Activated B cell treated with CpG ODN at 0.5 μM for 24 hours (primary cell): ENCODE measurements around the gene EXOC3L1. TPM values are rescaled to one million over a fixed set of nuclear protein-coding genes. Genes with fewer than 3 reads are reported as not detected.

ENCODE experiments used
- ATAC-seq: fragments of 200-7000 bp; cut with Tn5 transposase; one replicate; pipeline ENCODE4 v1.10.0; 2021; ENCODE audit warnings: low read depth, mild to moderate bottlenecking, moderate library complexity
- CTCF ChIA-PET: fragments of 350-600 bp; sonication (Branson Sonifier 250); formaldehyde crosslinking; loops from one replicate; lab custom pipeline; 2021; ENCODE audit warnings: antibody characterized with exemption; lab: Charles Lee
- POLR2A ChIA-PET: fragments of 350-600 bp; sonication (Branson Sonifier 250); formaldehyde crosslinking; loops from one replicate; lab custom pipeline; 2021; ENCODE audit warnings: antibody characterized with exemption; lab: Charles Lee
- DNase-seq: peaks from one replicate; pipeline ENCODE4 v3.0.0; 2022
- H3K27ac Mint-ChIP-seq: one replicate; pipeline ENCODE4 v1.8.0; 2020; ENCODE audit warnings: mixed read lengths
- H3K27me3 Mint-ChIP-seq: one replicate; pipeline ENCODE4 v1.8.0; 2021; ENCODE audit warnings: mixed read lengths
- H3K36me3 Mint-ChIP-seq: one replicate; pipeline ENCODE4 v1.8.0; 2021; ENCODE audit warnings: low read depth, mixed read lengths
- H3K4me1 Mint-ChIP-seq: one replicate; pipeline ENCODE4 v1.8.0; 2021; ENCODE audit warnings: mixed read lengths
- H3K4me3 Mint-ChIP-seq: one replicate; pipeline ENCODE4 v1.8.0; 2020; ENCODE audit warnings: mild to moderate bottlenecking, mixed read lengths
- H3K9me3 Mint-ChIP-seq: one replicate; pipeline ENCODE4 v1.8.0; 2020; ENCODE audit warnings: mixed read lengths
- intact Hi-C: fragments of 100-400 bp; cut with micrococcal nuclease; formaldehyde crosslinking; loops from one replicate; pipeline ENCODE4 v1.15.1; 2024
- total RNA-seq: library from RNA; stranded (reverse); gene quantifications from 2 replicates; pipeline ENCODE4 v1.2.3, GENCODE V29; 2022
- TF ChIP-seq, protein P1 (sequence below): fragments of 200-600 bp; IDR thresholded peaks from one replicate; pipeline ENCODE4 v1.8.0; 2022; ENCODE audit warnings: antibody characterized with exemption, mild to moderate bottlenecking

Gene EXOC3L1
- total RNA-seq, 1 donor from 2014 or later, result not detected

DNA sequence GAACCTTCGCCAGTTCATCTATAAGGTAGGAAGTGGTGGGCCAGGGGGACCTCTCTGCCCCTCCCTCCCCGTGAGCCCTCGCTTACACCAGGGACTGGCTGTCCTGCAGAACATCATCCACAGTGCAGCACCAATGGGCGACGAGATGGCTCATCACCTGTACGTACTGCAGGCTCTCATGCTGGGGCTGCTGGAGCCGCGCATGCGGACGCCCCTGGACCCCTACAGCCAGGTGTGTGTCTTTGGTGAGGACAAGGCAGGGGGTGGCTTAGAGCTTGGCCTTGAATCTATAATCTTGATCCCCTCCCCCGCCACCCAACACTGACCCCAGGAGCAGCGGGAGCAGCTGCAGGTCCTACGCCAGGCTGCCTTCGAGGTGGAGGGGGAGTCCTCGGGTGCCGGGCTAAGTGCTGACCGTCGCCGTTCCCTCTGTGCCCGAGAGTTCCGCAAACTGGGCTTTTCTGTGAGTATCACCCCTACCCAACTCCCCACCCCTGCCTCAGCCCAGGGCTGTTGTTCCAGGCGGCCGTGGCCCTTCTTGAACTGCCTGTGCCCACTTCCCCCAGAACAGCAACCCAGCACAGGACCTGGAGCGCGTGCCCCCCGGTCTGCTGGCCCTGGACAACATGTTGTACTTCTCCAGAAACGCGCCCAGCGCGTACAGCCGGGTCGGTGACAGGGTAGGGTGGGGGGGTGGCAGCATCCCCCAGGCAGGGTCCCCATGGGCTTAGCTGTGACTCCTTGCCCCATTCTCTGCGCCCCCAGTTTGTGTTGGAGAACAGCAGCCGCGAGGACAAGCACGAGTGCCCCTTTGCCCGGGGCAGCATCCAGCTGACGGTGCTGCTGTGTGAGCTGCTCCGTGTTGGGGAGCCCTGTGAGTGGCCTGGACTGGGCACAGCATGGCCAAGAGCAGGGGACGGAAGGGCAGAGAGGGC, 11.7 kb upstream of the EXOC3L1 start:
- CTCF ChIA-PET, result no interaction called here
- H3K36me3 Mint-ChIP-seq, result peaks cover 59% of the 10 kb centered on the region
- POLR2A ChIA-PET, result no interaction called here
- no peaks in the 10 kb centered on the region for H3K9me3 Mint-ChIP-seq
- H3K27me3 Mint-ChIP-seq, result no peaks in the 10 kb centered on the region
- ATAC-seq (no peak), DNase-seq (no peak)
- H3K4me1 Mint-ChIP-seq, result peaks cover 4% of the 10 kb centered on the region
- TF ChIP-seq, protein P1, sequence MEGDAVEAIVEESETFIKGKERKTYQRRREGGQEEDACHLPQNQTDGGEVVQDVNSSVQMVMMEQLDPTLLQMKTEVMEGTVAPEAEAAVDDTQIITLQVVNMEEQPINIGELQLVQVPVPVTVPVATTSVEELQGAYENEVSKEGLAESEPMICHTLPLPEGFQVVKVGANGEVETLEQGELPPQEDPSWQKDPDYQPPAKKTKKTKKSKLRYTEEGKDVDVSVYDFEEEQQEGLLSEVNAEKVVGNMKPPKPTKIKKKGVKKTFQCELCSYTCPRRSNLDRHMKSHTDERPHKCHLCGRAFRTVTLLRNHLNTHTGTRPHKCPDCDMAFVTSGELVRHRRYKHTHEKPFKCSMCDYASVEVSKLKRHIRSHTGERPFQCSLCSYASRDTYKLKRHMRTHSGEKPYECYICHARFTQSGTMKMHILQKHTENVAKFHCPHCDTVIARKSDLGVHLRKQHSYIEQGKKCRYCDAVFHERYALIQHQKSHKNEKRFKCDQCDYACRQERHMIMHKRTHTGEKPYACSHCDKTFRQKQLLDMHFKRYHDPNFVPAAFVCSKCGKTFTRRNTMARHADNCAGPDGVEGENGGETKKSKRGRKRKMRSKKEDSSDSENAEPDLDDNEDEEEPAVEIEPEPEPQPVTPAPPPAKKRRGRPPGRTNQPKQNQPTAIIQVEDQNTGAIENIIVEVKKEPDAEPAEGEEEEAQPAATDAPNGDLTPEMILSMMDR, result no peak
- H3K4me3 Mint-ChIP-seq, result no peak overlapping the region
- no peak overlapping the region for H3K27ac Mint-ChIP-seq
- intact Hi-C loops, result no loop called here

- no peak for DNase-seq
- Mint-ChIP-seq H3K4me3 (no peak overlapping the region), H3K27ac (no peak overlapping the region), H3K4me1 (peaks cover 8% of the 10 kb centered on the region), H3K9me3 (no peaks in the 10 kb centered on the region), H3K36me3 (peaks cover 68% of the 10 kb centered on the region), H3K27me3 (no peaks in the 10 kb centered on the region)
- TF ChIP-seq, protein P1, result no peak
- intact Hi-C loops, result no loop called here
- POLR2A ChIA-PET, result no interaction called here
- ATAC-seq, result no peak
- CTCF ChIA-PET, result no interaction called here
These were observed 10.6 kb upstream of the EXOC3L1 start for GRCh38 chr16:67200491-67200890.

GRCh38 chr16:67199808-67200198, 9.9 kb upstream of the EXOC3L1 start:
- ChIA-PET POLR2A (interaction anchor here (0.6 kb wide), 1 partner anchor 151 kb away, joined by 6 read pairs; no protein-coding TSS in a partner anchor), CTCF (no interaction called here)
- peaks cover 75% of the 10 kb centered on the region for H3K36me3 Mint-ChIP-seq
- TF ChIP-seq, protein P1, result no peak
- no peaks in the 10 kb centered on the region for H3K27me3 Mint-ChIP-seq
- DNase-seq (no peak), ATAC-seq (peak; percentile 27)
- no peak overlapping the region for H3K4me3 Mint-ChIP-seq
- no peak overlapping the region for H3K27ac Mint-ChIP-seq
- H3K4me1 Mint-ChIP-seq, result peaks cover 8% of the 10 kb centered on the region
- intact Hi-C loops, result no loop called here
- no peaks in the 10 kb centered on the region for H3K9me3 Mint-ChIP-seq

GRCh38 chr16:67199011-67199807, 9.3 kb upstream of the EXOC3L1 start, which contains the start of gene ELMO3:
ELMO3 (plus strand) TSS chr16:67199131; CDS start chr16:67199327, 196 bp downstream.
- DNase-seq (no peak), ATAC-seq (peak; percentile 20)
- H3K9me3 Mint-ChIP-seq, result no peaks in the 10 kb centered on the region
- H3K4me3 Mint-ChIP-seq, result no peak within 1 kb of the TSS
- TF ChIP-seq, protein P1, result no peak
- CTCF ChIA-PET, result no interaction called here
- H3K36me3 Mint-ChIP-seq, result peaks cover 74% of the 10 kb centered on the region
- H3K27me3 Mint-ChIP-seq, result no peaks in the 10 kb centered on the region
- H3K4me1 Mint-ChIP-seq, result peaks cover 8% of the 10 kb centered on the region
- peak within 1 kb of the TSS; percentile 65 for H3K27ac Mint-ChIP-seq
- POLR2A ChIA-PET, result interaction anchor here (0.6 to 1.7 kb wide), 2 partner anchors 45 to 151 kb away, joined by 6 read pairs; no protein-coding TSS in a partner anchor
- intact Hi-C loops, result no loop called here
